ELR (cell line): ENCODE measurements around the gene TUBB3.
"Not testable (repeated sequence)": the region's sequence is repeated elsewhere in the genome, so short reads cannot be mapped to it uniquely, and the experiment has no call there.

Experiments used
- DNase-seq: peaks from one replicate; pipeline ENCODE4 v3.0.0-alpha.2; 2015; ENCODE audit warnings: low read depth

The TUBB3 gene

DNA sequence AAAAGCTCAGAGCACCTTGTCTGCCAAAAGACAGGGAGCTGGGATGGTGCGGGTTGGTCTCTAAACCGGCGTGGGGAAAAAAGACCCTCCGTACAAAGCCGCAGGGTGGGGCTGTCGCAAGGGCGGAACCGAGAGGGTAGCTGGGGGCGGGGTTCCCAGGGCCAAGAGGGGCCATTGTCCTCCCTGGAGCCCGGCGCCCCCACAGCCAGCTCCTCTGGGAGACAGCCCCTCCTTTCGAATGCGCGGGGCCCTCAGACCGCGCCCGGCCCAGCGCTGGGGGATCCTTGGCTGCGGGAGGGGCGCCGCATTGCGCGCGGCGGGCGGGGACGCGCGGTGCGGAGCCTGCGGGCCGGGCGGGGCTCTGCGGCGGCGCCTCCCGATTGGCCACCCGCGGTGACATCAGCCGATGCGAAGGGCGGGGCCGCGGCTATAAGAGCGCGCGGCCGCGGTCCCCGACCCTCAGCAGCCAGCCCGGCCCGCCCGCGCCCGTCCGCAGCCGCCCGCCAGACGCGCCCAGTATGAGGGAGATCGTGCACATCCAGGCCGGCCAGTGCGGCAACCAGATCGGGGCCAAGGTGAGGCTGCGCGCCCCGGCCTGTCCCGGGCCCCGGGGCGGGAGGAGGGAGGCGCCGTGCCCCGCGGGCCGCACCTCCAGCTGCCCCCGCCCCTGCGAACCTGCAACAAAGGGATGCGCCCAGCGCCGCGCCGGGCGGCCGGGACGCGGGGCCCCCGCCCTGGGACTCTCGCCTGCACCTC is at the start of gene TUBB3:
TUBB3 (plus strand) TSS at position 459 of the 756 bp plus-strand sequence; CDS start at position 519, 60 bp downstream.
- peak; percentile 90 for DNase-seq

DNA sequence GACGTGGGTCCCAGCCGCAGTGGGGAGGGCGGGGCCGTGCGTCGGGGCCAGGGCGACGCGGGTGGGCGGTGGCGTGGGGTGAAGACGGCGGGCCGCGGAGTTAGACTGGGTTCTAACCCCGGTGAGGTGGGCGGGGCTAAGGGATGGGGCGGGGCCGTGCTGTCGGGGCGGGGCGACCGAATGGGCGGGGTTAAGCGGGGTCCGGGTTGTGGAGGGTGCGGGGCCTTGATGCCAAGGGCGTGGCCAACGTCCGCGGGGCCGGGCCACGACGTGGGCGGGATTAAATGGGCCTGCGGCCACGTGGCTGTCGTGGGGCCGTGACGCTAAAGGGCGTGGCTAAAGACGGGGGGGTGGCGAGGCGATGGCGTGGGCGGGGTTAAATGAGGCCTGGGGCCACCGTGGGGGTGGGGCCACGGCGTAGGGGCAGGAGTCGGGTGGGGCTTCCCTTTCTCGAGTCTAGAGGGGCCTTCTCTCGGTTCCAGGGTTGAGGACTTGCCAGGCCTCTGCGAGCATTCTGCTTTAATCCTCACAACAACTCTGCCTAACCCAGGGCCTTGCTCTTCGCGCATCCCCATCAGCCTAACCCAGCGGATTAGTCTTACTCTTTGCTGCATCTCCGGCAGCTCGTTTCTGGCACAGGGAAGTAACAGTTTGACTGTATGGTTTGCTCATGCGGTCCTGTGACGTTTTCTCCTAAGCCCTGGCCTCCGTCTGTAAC is 49.0 kb upstream of the TUBB3 start:
- peak; percentile 95 for DNase-seq

DNA sequence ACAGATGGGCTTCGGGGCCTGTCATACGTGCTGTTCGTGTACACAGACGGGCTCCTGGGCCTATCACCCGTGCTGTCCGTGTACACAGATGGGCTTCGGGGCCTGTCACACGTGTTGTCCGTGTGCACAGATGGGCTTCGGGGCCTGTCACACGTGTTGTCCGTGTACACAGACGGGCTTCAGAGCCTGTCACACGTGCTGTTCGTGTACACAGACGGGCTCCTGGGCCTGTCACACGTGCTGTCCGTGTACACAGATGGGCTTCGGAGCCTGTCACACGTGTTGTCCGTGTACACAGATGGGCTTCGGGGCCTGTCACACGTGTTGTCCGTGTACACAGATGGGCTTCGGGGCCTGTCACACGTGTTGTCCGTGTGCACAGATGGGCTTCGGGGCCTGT is 44.0 kb upstream of the TUBB3 start:
- DNase-seq, result not testable (repeated sequence)

DNA sequence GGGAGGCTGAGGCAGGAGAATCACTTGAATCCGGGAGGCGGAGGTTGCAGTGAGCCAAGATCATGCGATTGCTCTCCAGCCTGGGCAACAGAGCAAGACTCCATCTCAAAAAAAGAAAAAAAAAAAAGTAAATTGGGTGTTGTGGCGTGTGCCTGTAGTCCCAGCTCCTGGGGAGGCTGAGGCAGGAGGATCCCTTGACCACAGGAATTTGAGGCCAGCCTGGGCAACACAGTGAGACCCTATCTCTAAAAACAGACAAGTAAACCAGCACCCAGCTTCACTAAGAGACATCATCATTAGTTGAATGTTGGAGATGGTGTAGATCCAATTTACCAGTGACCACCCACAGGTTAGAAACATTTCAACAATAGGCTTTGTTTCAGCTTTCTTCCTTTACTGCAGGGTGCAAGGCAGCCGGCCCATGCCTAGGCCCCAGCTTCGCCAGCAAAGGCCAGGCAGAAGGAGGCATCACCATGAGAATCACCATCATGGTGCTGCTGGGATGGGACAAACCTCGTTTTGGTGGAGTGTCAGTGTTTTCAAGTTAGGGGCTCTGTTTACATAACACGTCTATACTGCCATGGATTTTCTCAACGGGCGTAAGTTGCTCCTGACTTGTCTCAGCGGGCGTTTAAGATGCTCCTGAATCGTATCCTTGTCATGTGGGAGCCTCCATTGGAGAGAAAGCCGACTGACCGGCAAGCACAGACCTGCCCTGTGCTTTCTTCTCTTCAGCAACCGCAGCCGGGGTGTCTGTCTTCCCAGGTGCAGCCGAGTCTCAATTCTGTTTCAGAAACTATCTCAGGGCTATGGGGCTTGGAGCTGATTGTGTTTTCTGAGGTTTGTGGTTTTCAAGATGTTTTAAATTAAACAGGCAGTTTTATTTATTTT is 42.4 kb upstream of the TUBB3 start:
- no peak for DNase-seq

DNA sequence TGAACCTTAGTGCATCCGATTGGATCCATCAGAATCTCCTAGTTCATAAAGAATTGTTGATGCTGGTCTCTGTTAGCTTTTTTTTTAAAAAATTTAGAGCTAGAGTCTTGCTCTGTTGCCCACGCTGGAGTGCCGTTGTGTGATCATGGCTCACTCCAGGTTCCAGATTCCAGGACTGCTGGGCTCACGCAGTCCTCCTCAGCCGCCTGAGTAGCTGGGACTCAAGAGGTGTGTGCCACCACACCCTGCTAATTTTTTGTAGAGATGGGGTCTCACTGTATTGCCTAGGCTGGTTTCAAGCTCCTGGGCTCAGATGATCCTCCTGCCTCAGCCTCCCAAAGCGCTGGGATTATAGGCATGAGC is 41.8 kb upstream of the TUBB3 start:
- no peak for DNase-seq

DNA sequence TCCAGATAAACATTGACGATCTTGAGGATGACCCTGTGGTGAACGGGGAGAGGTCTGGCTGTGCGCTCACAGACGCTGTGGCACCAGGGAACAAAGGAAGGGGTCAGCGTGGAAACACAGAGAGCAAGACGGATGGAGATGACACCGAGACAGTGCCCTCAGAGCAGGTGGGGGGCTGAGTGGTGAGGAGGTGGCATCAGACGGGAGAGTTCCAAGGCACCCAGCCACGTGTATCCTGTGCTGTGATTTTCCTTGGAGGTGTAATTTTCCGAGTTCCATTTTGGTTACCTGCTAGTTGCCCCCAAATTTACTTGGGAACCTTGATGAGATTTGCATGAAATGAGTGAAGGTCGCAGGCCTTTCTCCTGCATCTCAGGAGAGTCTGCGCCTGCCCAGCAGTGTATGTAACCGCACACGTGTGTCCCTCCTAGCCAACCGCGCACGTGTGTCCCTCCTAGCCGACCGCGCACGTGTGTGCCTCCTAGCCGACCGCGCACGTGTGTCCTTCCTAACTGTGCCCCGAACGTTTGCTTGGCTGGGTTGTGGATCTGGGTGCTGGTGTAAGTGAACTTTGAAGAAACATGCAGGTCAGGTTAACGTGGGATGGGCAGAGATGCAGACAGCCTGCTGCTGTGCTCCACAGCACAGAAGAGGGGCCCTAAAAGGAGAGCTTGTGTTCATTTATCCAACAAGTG is 39.6 kb upstream of the TUBB3 start:
- no peak for DNase-seq

DNA sequence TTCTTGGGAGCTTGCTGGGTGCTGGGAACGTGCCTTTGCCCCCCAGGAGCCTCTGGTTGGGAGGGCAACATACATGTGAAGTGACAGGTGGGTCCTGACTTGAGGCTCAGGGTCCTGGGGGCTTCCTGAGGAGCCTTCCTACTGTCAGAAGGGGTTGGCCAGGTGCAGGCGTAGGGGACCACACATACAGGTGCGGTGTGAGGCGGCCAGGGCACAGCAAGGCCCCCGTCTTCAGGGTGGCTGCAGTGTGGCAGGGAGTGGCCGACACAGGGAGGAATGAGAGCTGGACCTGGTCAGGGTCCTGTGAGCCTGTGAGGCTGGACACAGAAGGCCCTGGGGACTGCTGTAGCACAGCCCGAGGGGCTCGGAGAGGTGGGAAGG is 39.1 kb upstream of the TUBB3 start:
- no peak for DNase-seq

DNA sequence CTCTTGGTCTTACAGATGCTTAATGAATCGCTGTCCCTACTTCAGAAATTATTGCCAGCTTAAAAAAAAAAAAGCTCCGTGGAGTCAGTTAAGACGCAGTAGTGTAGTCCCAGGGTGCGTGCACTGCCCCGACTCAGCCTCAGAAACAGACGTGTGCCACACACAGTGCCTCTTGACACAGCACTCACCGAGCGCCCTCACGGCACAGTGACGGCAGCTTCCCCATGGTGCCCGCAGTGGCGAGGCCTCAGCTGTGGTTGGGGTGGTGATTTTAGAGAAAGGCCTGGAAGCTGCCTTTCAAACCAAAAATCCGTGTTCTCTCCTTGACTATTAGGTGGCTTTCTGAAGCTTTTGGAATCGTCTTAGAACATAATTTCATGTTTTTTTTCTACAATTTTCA is 35.9 kb upstream of the TUBB3 start:
- DNase-seq, result no peak

DNA sequence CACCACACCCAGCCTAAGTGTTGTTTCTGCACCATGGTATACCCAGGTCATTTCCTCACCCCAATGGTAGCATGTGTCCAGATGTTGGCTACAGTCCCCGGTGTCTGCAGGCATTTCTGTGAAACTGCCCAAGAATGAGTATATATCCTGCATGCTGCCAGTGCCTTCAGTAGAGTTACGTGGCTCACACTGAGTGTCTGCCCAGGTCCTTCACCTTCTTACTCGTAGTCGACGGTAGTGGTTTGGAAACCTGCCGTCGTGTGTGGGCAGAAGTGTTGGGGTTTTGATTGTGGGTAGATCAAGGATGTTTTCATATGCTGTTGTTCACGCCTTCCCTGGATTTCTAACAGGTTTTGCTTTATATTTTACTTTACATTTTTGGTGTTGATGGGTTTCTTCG is 32.9 kb upstream of the TUBB3 start:
- DNase-seq, result no peak

DNA sequence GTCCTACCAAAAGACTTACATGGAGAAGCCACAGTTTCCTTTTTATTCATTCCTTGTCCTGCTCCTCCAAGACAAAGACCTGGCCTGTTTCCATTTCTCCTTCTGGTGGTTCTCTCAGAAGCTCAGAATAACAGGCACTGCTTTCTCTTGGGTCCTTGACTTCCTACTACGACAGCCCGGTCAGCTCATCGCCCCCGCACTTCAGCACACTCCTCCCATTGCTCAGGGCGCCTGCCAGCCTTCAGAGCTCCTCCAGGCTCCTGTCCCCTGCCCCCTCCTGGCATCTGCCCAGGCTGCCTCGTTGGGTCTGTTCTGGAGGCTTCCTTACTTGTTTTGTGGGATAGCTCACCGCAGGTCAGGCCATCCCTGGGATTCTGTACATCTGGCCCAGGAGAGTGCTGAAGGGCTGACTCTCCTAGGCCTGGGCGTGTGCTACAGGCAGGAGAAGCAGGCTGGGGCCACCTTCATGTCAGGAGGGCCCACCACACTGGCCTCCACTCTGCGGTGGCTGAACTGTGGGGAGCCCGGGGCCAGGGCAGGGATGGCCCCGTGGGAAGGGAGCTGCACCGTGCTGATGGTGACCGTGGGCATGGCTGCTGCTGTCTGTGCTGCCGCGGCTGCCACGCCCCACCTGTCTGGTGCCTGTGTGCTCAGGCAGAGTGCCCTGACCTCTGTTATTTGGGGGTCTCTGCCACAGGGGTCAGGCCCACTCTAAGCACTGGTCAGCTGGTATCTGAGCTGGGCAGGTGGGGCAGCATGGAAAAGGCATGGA is 32.1 kb upstream of the TUBB3 start:
- DNase-seq, result no peak

DNA sequence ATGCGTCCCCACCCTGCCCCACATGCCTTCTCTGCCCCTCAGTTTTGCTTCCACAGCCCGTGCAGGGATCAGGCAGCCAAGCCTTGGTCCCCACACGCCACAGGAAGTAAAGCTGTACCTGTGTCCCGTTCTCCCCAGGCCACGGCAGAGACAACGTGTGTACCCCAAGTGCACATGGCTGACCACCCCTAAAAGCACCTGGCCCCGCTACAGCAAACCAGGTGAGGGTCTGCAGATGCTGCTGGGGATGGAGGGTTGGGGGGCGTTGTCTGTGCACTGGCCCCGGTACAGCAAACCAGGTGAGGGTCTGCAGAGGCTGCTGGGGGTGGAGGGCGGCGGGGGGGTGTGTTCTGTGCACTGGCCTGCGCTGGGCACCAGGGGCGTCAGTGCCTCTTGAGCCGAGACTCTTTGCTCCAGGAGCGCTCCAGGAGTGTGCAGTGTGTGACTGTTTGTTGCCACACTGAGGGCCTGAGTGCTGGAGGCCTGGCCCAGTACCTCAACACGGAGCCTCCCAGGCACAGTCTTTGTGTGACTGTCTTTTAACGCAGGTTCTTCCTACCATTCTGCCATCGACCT is 31.0 kb upstream of the TUBB3 start:
- DNase-seq, result no peak

DNA sequence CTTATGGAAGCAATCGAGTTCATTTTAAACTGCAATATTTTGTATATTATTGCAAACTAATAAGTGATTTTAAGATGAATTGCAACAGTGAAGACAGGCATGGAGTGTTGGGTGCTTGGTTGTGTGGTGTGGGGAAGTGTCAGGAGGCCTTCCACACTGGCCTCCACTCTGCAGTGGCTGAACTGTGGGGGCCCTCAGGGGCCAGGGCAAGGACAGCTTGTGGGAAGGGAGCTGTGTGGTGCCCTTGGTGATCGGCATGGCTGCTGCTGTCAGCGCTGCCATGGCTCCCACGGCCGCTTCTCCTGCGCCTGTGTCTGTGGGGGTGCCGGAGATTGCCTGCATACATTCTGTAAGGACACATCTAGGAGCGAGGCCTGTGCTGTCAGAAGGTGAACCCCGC is 30.5 kb upstream of the TUBB3 start:
- DNase-seq, result no peak

DNA sequence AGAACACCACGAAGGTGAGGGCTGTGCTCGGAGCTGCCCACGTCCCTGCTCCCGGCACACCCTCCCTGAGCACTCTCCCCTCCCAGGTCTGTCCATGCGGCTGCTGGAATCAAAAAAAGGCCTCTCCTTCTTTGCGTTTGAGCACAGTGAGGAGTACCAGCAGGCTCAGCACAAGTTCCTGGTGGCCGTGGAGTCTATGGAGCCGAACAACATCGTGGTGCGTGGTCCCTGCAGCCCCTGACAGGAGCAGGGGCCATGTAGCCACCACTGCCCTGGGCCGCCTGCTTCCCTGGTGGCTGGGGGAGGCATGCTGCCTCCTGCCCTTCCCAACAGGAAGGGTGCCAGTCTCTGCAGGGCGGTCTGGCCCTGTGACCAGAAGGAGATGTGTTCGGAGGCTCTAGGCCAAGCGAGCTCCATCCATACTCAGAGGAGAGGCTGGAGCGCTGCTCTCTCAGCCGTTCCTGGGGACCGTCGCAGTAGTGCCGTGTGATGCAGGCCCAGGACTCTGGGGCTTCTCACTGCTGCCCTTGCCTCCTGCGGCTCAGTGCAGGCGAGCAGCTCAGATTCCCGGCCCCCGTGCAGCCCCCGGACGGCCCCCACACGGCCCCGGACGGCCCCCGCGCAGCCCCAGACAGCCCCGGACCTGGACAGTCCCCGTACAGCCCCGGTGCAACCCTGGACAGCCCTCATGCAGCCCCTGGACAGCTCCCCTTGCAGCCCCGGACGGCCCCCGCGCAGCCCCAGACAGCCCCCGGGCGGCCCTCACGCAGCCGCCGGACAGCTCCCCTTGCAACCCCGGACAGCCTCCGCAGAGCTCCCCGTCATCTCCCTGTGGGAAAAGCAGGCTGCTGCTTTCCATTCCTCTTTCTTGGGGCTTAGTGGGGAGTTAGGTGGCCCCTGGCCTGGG is 29.2 kb upstream of the TUBB3 start:
- DNase-seq, result no peak

DNA sequence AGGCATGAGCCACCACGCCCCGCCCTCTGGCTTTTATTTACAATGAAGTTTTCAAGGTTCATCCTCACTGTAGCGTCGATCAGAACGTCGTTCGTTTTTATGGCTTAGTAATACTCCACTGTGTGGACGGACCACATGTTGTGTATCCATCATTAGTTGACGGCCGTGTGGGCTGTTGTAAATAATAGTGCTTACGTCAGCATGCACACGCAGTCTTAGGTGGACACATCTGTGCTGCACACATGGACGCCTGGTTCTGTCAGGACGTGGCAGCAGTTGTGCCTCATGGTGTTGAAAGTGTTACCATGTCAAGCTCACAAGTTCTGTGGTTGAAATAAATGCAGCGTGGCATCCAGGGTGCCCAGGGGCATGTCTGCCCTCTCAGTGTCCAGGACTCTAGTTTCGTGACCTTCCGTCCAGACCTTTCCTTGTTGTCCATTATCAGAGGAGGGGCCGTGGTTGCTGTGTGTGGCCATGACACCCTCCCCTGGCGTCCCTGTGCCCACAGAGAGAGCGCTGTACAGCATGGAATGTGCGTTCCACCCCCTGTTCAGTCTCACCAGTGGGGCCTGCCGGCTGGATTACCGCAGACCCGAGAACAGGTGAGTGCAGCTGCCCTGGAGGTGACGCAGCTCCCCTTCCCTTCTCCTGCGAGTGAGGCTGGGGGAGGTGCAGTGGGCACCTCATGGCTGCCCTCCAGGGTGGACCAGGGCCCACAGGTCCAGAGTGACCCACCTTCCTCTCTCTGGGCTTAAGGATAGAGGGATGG is 27.5 kb upstream of the TUBB3 start:
- DNase-seq, result no peak

DNA sequence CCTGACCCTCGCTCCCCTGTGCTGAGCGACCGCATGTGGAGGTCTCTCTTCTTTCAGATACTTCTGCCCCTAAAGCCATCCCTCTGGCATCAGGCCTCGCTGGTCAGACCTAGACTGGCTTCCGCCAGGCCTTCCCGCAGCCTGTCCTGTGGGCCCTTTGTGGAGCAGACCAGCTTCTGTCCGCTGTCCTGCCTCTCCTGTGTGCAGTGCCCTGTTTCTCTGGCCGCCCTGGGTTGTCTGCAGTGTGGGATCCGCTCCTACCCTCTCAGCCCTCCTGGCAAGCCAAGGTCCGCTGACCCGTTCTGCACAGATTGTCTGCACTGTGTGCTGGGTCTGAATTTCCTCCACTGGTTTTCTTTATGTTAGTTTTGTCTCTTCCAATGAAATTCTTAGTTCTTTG is 25.9 kb upstream of the TUBB3 start:
- DNase-seq, result no peak

DNA sequence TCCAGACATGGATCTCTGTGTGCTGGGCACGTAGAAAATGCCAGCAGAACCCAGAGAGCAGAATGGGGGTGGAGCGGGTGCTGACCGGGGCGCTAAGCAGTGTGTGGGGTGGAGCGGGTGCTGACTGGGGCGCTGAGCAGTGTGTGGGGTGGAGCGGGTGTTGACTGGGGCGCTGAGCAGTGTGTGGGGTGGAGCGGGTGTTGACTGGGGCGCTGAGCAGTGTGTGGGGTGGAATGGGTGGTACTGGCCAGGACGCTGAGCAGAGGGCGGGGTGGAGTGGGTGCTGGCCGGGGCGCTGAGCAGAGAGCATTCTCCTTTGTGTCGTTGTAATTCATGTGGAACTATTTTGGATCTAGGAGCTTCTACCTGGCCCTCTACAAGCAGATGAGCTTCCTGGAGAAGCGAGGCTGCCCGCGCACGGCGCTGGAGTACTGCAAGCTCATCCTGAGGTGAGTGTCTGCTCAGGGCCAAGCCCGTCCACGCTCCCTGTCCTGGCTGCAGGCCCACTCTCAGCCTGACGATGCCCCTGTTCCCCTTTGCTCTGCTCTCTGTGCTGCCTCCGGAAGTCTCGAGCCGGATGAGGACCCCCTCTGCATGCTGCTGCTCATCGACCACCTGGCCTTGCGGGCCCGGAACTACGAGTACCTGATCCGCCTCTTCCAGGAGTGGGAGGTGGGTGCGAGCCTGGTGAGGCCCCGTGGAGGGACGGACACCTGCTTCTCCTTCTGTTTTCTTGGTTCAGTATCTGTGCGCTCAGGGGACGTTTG is 24.8 kb upstream of the TUBB3 start:
- DNase-seq, result no peak

DNA sequence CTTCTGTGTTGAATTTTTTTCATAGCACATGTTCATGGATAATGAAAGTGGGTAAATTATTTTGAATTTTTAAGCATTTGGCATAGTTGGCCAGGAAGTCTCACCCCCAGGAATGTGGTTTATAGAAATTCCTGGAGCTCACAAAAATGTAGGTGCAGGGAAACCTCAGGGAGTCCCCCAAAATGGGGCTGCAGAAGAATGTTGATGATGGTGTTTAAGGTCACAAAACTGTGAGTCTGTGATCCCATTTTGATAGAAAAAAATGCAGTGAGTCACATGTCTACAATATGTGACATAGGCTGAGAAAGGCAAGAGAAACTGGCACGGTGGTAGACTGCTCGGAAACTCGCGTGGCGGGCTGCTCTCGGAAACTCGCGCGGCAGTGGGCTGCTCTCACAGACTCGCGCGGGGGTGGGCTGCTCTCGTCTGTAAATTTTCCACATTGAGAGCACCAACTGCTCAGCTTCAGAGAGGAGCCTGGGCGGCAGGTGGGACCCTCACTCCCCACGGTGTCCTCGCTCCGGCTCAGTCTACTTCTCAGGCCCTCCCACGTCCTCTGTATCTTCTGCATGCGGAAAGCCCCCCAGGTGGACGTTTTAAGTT is 23.2 kb upstream of the TUBB3 start:
- DNase-seq, result no peak

DNA sequence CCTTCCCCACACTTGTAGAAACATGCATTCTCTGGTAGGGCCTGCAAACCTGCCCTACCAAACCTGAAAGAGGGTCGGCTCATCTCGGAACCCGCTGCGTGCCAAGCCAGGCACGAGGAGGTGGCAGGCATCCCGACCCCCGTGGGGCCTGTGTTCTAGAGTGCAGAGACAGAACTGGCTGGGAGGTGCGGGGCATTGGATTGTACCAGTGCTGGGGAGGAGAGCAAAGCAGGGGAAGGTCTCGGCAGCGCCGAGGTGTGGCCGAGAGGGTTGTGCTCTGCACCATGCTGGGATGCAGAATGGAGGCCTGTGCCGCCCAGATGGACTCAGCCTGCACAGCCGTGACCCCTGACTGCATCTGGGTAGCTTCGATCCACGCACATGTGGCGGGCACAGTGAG is 22.3 kb upstream of the TUBB3 start:
- no peak for DNase-seq
